Daoy (cell line): ENCODE results near the gene IQCF2. TPM values are rescaled to one million over a fixed set of nuclear protein-coding genes. Genes with fewer than 3 reads are reported as not detected.
"Not testable (repeated sequence)": the region's sequence is repeated elsewhere in the genome, so short reads cannot be mapped to it uniquely, and the experiment has no call there.

Experiments used
- DNase-seq: peaks from one replicate; pipeline ENCODE4 v3.0.0-alpha.2; 2015; ENCODE audit warnings: low read depth
- total RNA-seq: library from RNA; depleted of rRNA; stranded (reverse); fragments of >200 nt; shearing (Covaris generic); gene quantifications from 2 replicates; pipeline ENCODE4 v1.2.3, GENCODE V29; 2014; rRNA removed

IQCF2 gene
- not detected in 2 replicates for total RNA-seq

- no peak for DNase-seq
These were observed at the start of gene IQCF2 for GRCh38 chr3:51860703-51861665. IQCF2 (plus strand) TSS chr3:51861615; CDS start chr3:51861667, 52 bp downstream.

GRCh38 chr3:51813539-51813938 lies 47.9 kb upstream of the IQCF2 start:
- DNase-seq = no peak

GRCh38 chr3:51814034-51814433 lies 47.4 kb upstream of the IQCF2 start:
- DNase-seq = no peak

- DNase-seq = no peak
These were observed 45.8 kb upstream of the IQCF2 start for GRCh38 chr3:51815614-51816013.

GRCh38 chr3:51816723-51817122 lies 44.7 kb upstream of the IQCF2 start:
- DNase-seq = no peak

GRCh38 chr3:51817375-51817774 lies 44.0 kb upstream of the IQCF2 start:
- no peak for DNase-seq

- DNase-seq = no peak
These were observed 42.3 kb upstream of the IQCF2 start for GRCh38 chr3:51819151-51819550.

GRCh38 chr3:51819709-51820406 lies 41.6 kb upstream of the IQCF2 start:
- DNase-seq = peak; percentile 19

- DNase-seq = no peak
These were observed 33.1 kb upstream of the IQCF2 start for GRCh38 chr3:51828297-51828696.

- DNase-seq = no peak
These were observed 31.1 kb upstream of the IQCF2 start for GRCh38 chr3:51830345-51830744.

GRCh38 chr3:51830836-51831385 lies 30.5 kb upstream of the IQCF2 start:
- DNase-seq = no peak

GRCh38 chr3:51836606-51837005 lies 24.8 kb upstream of the IQCF2 start:
- DNase-seq = no peak

GRCh38 chr3:51845129-51845528 lies 16.3 kb upstream of the IQCF2 start:
- no peak for DNase-seq

- not testable (repeated sequence) for DNase-seq
These were observed 6.0 kb upstream of the IQCF2 start for GRCh38 chr3:51855411-51855810.

- no peak for DNase-seq
These were observed 1.5 kb downstream of the IQCF2 start for GRCh38 chr3:51862886-51863285.

GRCh38 chr3:51868896-51869295 lies 7.5 kb downstream of the IQCF2 start:
- DNase-seq = not testable (repeated sequence)

- DNase-seq = no peak
These were observed 7.9 kb downstream of the IQCF2 start for GRCh38 chr3:51869304-51869703.

GRCh38 chr3:51873253-51873766 lies 11.9 kb downstream of the IQCF2 start:
- DNase-seq = no peak

GRCh38 chr3:51873876-51874275 lies 12.5 kb downstream of the IQCF2 start:
- DNase-seq = no peak

- no peak for DNase-seq
These were observed 13.0 kb downstream of the IQCF2 start for GRCh38 chr3:51874411-51874810.

- DNase-seq = no peak
These were observed 13.5 kb downstream of the IQCF2 start for GRCh38 chr3:51874889-51875288.

- DNase-seq = no peak
These were observed 14.1 kb downstream of the IQCF2 start, which contains the start of gene IQCF5 for GRCh38 chr3:51875501-51875900. IQCF5 (minus strand) TSS chr3:51875601; CDS start chr3:51875531, 70 bp downstream.
